HepG2 (cell line): ENCODE results near the gene TTC23L. TPM values are rescaled to one million over a fixed set of nuclear protein-coding genes. Genes with fewer than 3 reads are reported as not detected.
A peak's percentile ranks its signal among the peaks of the same experiment; 100 is the strongest.

ENCODE experiments used
- ATAC-seq: fragments of 200-7000 bp; cut with Tn5 transposase; 3 replicates; pipeline ENCODE4 v1.9.1; 2020; ENCODE audit warnings: mild to moderate bottlenecking, moderate library complexity
- BruUV-seq: library from RNA; stranded (reverse); fragments of 400-500 nt; replicated peaks from 2 replicates; lab custom pipeline; 2021; lab: Mats Ljungman, UMichigan
- CTCF ChIA-PET: fragments of 300-600 bp; formaldehyde crosslinking; extraction: SDS; loops from one replicate; lab custom pipeline; 2021; ENCODE audit warnings: low total read pairs, inconsistent platforms, low intra/inter-chr PET ratio; lab: Yijun Ruan, JAX
- POLR2A ChIA-PET: fragments of 350-600 bp; sonication (Branson Sonifier 250); formaldehyde crosslinking; loops from one replicate; lab custom pipeline; 2020; ENCODE audit warnings: antibody characterized with exemption, inconsistent platforms; lab: Yijun Ruan, JAX
- DNase-seq: peaks from one replicate; pipeline ENCODE4 v3.0.0-alpha.2; 2015; ENCODE audit warnings: low spot score
- FAIRE-seq: peaks from 3 replicates; lab custom pipeline; 2011; peaks lifted over from hg19 to GRCh38; lab: Jason Lieb, UNC
- H2AFZ ChIP-seq: one replicate; pipeline ENCODE4 v1.6.1; 2011; ENCODE audit warnings: low read length, inconsistent platforms
- H3K27ac ChIP-seq: fragments of 300-600 bp; 3 replicates; pipeline ENCODE4 v1.8.0; 2011; ENCODE audit warnings: mixed run types, mild to moderate bottlenecking, mixed read lengths, low read length, inconsistent platforms; ENCODE audit not compliant: insufficient read depth; ENCODE audit errors: extremely low read length
- H3K27me3 ChIP-seq, 2 experiments: fragments of 200-600 bp in 1 of 2; 2 replicates in 1 of 2; 3 replicates in 1 of 2; pipeline versions ENCODE4 v1.6.0 to v1.8.0; 2011; ENCODE audit warnings: low read length in 2 of 2, mild to moderate bottlenecking in 2 of 2, moderate library complexity in 2 of 2, inconsistent platforms in 1 of 2; ENCODE audit not compliant: insufficient read depth in 2 of 2, control insufficient read depth in 1 of 2
- H3K36me3 ChIP-seq, 2 experiments: fragments of 200-600 bp in 1 of 2; replicated peaks in 1 of 2; 2 replicates in 1 of 2; 3 replicates in 1 of 2; pipeline versions ENCODE4 v1.5.1 to v1.8.0; 2011; ENCODE audit warnings: low read length in 2 of 2, inconsistent platforms in 1 of 2; ENCODE audit not compliant: insufficient read depth in 2 of 2, control insufficient read depth in 1 of 2
- H3K4me1 ChIP-seq: 2 replicates; pipeline ENCODE4 v1.5.1; 2012; ENCODE audit warnings: low read length, inconsistent platforms; ENCODE audit not compliant: insufficient read depth
- H3K4me2 ChIP-seq: 2 replicates; pipeline ENCODE4 v1.6.0; 2011; ENCODE audit warnings: low read depth, low read length, inconsistent platforms
- H3K4me3 ChIP-seq, 3 experiments: fragments of 200-600 bp in 1 of 3; sonication (generic), shearing (Covaris generic) in 1 of 3; replicated peaks in 1 of 3; 2 replicates each; pipeline ENCODE4 v1.5.1; 2011 to 2016; ENCODE audit warnings: low read length in 3 of 3, inconsistent platforms in 2 of 3, low read depth in 2 of 3, mild to moderate bottlenecking in 2 of 3, control low read depth in 1 of 3, mixed read lengths in 1 of 3; ENCODE audit not compliant: insufficient read depth in 1 of 3
- H3K79me2 ChIP-seq: one replicate; pipeline ENCODE4 v1.6.1; 2011; ENCODE audit warnings: low read length, inconsistent platforms; ENCODE audit not compliant: insufficient read depth
- H3K9ac ChIP-seq: 2 replicates; pipeline ENCODE4 v1.6.0; 2011; ENCODE audit warnings: mild to moderate bottlenecking, low read depth, low read length, inconsistent platforms; ENCODE audit not compliant: insufficient read depth
- H3K9me3 ChIP-seq: 2 replicates; pipeline ENCODE4 v1.5.1; 2012; ENCODE audit warnings: mild to moderate bottlenecking, low read length
- H4K20me1 ChIP-seq: 2 replicates; pipeline ENCODE4 v1.6.0; 2011; ENCODE audit warnings: inconsistent platforms, mild to moderate bottlenecking, low read length, moderate library complexity; ENCODE audit not compliant: insufficient read depth
- CEBPB ChIP-seq: IDR thresholded peaks from 2 replicates; pipeline ENCODE4 v1.6.1; 2011; ENCODE audit warnings: low read depth, low read length, improper control_type of control experiment, borderline replicate concordance
- HMG20A ChIP-seq: IDR thresholded peaks from 2 replicates; pipeline ENCODE4 v1.6.1; 2016; ENCODE audit warnings: borderline replicate concordance
- MIER3 ChIP-seq: IDR thresholded peaks from 2 replicates; pipeline ENCODE4 v1.6.1; 2016; ENCODE audit warnings: missing compliant biosample characterization, borderline replicate concordance
- STAG1 ChIP-seq: sonication (generic); formaldehyde crosslinking; IDR thresholded peaks from 2 replicates; pipeline ENCODE4 v1.4.0; 2020; ENCODE audit warnings: missing genetic modification reagents
- ZBTB33 ChIP-seq: sonication (generic); formaldehyde crosslinking; IDR thresholded peaks from 2 replicates; pipeline ENCODE4 v1.4.0; 2020; ENCODE audit warnings: missing genetic modification reagents
- ZBTB40 ChIP-seq, 2 experiments: fragments of 450-650 bp in 1 of 2; sonication (generic) in 1 of 2; formaldehyde crosslinking in 1 of 2; IDR thresholded peaks; 2 replicates each; pipeline versions ENCODE4 v1.6.1 to v1.8.0; 2016 to 2022; ENCODE audit warnings: antibody characterized with exemption in 1 of 2, mild to moderate bottlenecking in 1 of 2, missing genetic modification reagents in 1 of 2
- ZNF121 ChIP-seq: sonication (generic); formaldehyde crosslinking; IDR thresholded peaks from 2 replicates; pipeline ENCODE4 v1.5.0; 2020; ENCODE audit warnings: mild to moderate bottlenecking, missing genetic modification reagents
- ZNF136 ChIP-seq: sonication (generic); formaldehyde crosslinking; IDR thresholded peaks from 2 replicates; pipeline ENCODE4 v1.8.1; 2022; ENCODE audit warnings: low read depth, mild to moderate bottlenecking, moderate library complexity, missing genetic modification reagents
- ZNF460 ChIP-seq: sonication (generic); formaldehyde crosslinking; IDR thresholded peaks from 2 replicates; pipeline ENCODE4 v1.5.1; 2020; ENCODE audit warnings: missing genetic modification reagents, mild to moderate bottlenecking, borderline replicate concordance
- ZNF770 ChIP-seq: sonication (generic); formaldehyde crosslinking; IDR thresholded peaks from 2 replicates; pipeline ENCODE4 v1.5.0; 2020; ENCODE audit warnings: mild to moderate bottlenecking, missing genetic modification reagents
- ZNF773 ChIP-seq: sonication (generic); formaldehyde crosslinking; IDR thresholded peaks from 2 replicates; pipeline ENCODE4 v1.4.0; 2020; ENCODE audit warnings: missing genetic modification reagents, borderline replicate concordance
- WGBS: methylation state at CpG from one replicate; pipeline ENCODE4 v1.1.6; 2017; ENCODE audit warnings: low lambda C conversion rate; 5-methylcytosine and 5-hydroxymethylcytosine counted together
- in situ Hi-C: cut with HindIII; loops from 2 replicates; pipeline ENCODE4 v1.10.0; 2017; ENCODE audit warnings: low pct_unique_long_range_greater_than_20kb; ENCODE audit not compliant: extremely low pct_ligation_motif_present
- intact Hi-C: fragments of 100-400 bp; cut with micrococcal nuclease; formaldehyde crosslinking; loops from one replicate; pipeline ENCODE4 v1.10.0; 2022; ENCODE audit not compliant: unreplicated experiment
- polyA plus RNA-seq, 8 experiments: library from polyadenylated mRNA; depleted of rRNA in 3 of 8; stranded (reverse) in 7 of 8; unstranded in 1 of 8; fragments of >200 nt; fragmentation: Illumina TruSeq in 4 of 8; extraction: Trizol in 4 of 8; gene quantifications; 2 replicates each; pipeline versions ENCODE4 v1.2.1 to v1.2.3, GENCODE V29; 2011 to 2016; ENCODE audit warnings: low read depth in 4 of 8, missing spikeins in 1 of 8, mixed read lengths in 1 of 8; ENCODE audit not compliant: insufficient read depth in 1 of 8
- total RNA-seq, 5 experiments: library from RNA; depleted of rRNA; stranded (reverse); fragments of >200 nt; fragmentation: Illumina TruSeq; extraction: Trizol; gene quantifications; 2 replicates each; pipeline ENCODE4 v1.2.3, GENCODE V29; 2016; ENCODE audit warnings: low read depth in 1 of 5

TTC23L gene
- total and polyA plus RNA-seq, 2 of the 13 experiments (the other 11 are each of a cell fraction or from before 2014, with no cell fraction given) = 0.37 to 1.4 TPM

GRCh38 chr5:34919077-34919476 lies 80.1 kb downstream of the TTC23L start:
- POLR2A ChIA-PET = interaction anchor here (0.7 to 5.4 kb wide), 2 partner anchors 10 to 15 kb away, joined by 3 to 92 read pairs; partner anchors contain the start of gene DNAJC21
- in situ Hi-C loops = no loop called here
- TF ChIP-seq ZNF770 (CRISPR knock-in tag) = peak; percentile 61; the same call in 1 of the 2 replicates
- TF ChIP-seq MIER3 (CRISPR knock-in tag) = no peak
- no peak for TF ChIP-seq ZBTB40 (IDR thresholded peaks at IDR 0.05)
- TF ChIP-seq ZBTB40 (CRISPR knock-in tag; IDR thresholded peaks at IDR 0.05) = no peak
- peak; percentile 83 for TF ChIP-seq ZBTB33 (CRISPR knock-in tag)
- TF ChIP-seq ZNF773 (CRISPR knock-in tag) = no peak
- TF ChIP-seq ZNF136 (CRISPR knock-in tag) = no peak
- no peak for TF ChIP-seq HMG20A
- TF ChIP-seq CEBPB = peak; percentile 28; the same call in 1 of the 2 replicates
- no peak for TF ChIP-seq ZNF460
- TF ChIP-seq ZNF121 (CRISPR knock-in tag) = peak; percentile 96
- TF ChIP-seq STAG1 (CRISPR knock-in tag) = peak; percentile 38

More at GRCh38 chr5:34919077-34919476, 80.1 kb downstream of the TTC23L start:
- Histone ChIP-seq H3K27me3 (no peaks in the 10 kb centered on the region; a peak in 1 of 5 replicates), H3K79me2 (peaks cover 50% of the 10 kb centered on the region), H3K4me3 (no peak overlapping the region), H2AFZ (no peak overlapping the region), H3K4me1 (peaks cover 24% of the 10 kb centered on the region), H3K36me3 (peaks cover 5 to 45% of the 10 kb centered on the region in 2 experiments), H3K27ac (no peak overlapping the region), H3K9me3 (no peaks in the 10 kb centered on the region), H4K20me1 (no peaks in the 10 kb centered on the region; the same call in 1 of the 2 replicates), H3K4me2 (no peak overlapping the region), H3K9ac (no peak overlapping the region)
- intact Hi-C loops = loop anchor here (5.0 kb wide), 1 partner anchor 262 kb away; the partner anchor contains the start of gene RAI14
- DNase-seq (no peak), FAIRE-seq (no peak), ATAC-seq (no peak)
- 92% methylated on average over 4 of the region's 4 CpGs for WGBS
- CTCF ChIA-PET = interaction anchor here (0.6 kb wide), 1 partner anchor 21 kb away, joined by 3 read pairs; no protein-coding TSS in a partner anchor
- BruUV-seq = no TSS peak
